CD4-positive, CD25-positive, alpha-beta regulatory T cell (primary cell): ENCODE measurements around the gene ESRRB. TPM values are rescaled to one million over a fixed set of nuclear protein-coding genes. Genes with fewer than 3 reads are reported as not detected.

Source experiments
- ATAC-seq, 2 donors: fragments of 150-1000 bp; cut with Tn5 transposase; one replicate each; pipeline ENCODE4 v1.10.0; 2021; ENCODE audit warnings: low read depth in 2 of 2, moderate number of reproducible peaks in 2 of 2, moderate library complexity in 1 of 2
- DNase-seq, 3 donors: peaks; one replicate each; pipeline versions ENCODE4 v3.0.0 to v3.0.0-alpha.2; 2012 to 2022; ENCODE audit warnings: mixed read lengths in 1 of 3
- H3K27ac ChIP-seq: one replicate; pipeline ENCODE4 v1.7.0; 2013; ENCODE audit warnings: mild to moderate bottlenecking, low read length; ENCODE audit not compliant: insufficient read depth, poor library complexity, severe bottlenecking
- H3K27me3 ChIP-seq: one replicate; pipeline ENCODE4 v1.7.0; 2013; ENCODE audit warnings: low read length; ENCODE audit not compliant: control insufficient read depth, insufficient read depth
- H3K36me3 ChIP-seq: one replicate; pipeline ENCODE4 v1.7.0; 2013; ENCODE audit warnings: mild to moderate bottlenecking, low read length, moderate library complexity; ENCODE audit not compliant: control insufficient read depth, insufficient read depth
- H3K4me1 ChIP-seq: 2 replicates; pipeline ENCODE4 v1.7.0; 2013; ENCODE audit warnings: mild to moderate bottlenecking, low read length; ENCODE audit not compliant: insufficient read depth, control insufficient read depth, poor library complexity, severe bottlenecking
- H3K4me3 ChIP-seq: one replicate; pipeline ENCODE4 v1.7.0; 2013; ENCODE audit warnings: low read depth, mild to moderate bottlenecking, low read length, moderate library complexity
- H3K9me3 ChIP-seq, 2 experiments: 1 replicate in 1 of 2; 2 replicates in 1 of 2; pipeline ENCODE4 v1.7.0; 2013; ENCODE audit warnings: low read length in 2 of 2, mild to moderate bottlenecking in 1 of 2, moderate library complexity in 1 of 2; ENCODE audit not compliant: control insufficient read depth in 2 of 2
- H3K27ac Mint-ChIP-seq, 3 donors: one replicate each; pipeline ENCODE4 v1.8.0; 2020 to 2022; ENCODE audit warnings: mild to moderate bottlenecking in 3 of 3, mixed read lengths in 3 of 3, moderate library complexity in 2 of 3
- H3K27me3 Mint-ChIP-seq: one replicate; pipeline ENCODE4 v1.8.0; 2022; ENCODE audit warnings: mild to moderate bottlenecking, mixed read lengths
- H3K36me3 Mint-ChIP-seq: one replicate; pipeline ENCODE4 v1.8.0; 2020; ENCODE audit warnings: mixed read lengths
- H3K4me1 Mint-ChIP-seq, 4 donors: one replicate each; pipeline ENCODE4 v1.8.0; 2020 to 2022; ENCODE audit warnings: mixed read lengths in 4 of 4, mild to moderate bottlenecking in 1 of 4
- H3K4me3 Mint-ChIP-seq, 4 donors: one replicate each; pipeline ENCODE4 v1.8.0; 2020 to 2022; ENCODE audit warnings: mild to moderate bottlenecking in 4 of 4, mixed read lengths in 4 of 4, moderate library complexity in 3 of 4
- H3K9me3 Mint-ChIP-seq, 7 donors: one replicate each; pipeline ENCODE4 v1.8.0; 2020 to 2022; ENCODE audit warnings: mixed read lengths in 7 of 7, mild to moderate bottlenecking in 3 of 7, moderate library complexity in 2 of 7
- polyA plus RNA-seq, 4 donors: library from polyadenylated mRNA; unstranded; fragments of 300-500 nt; fragmentation: Illumina TruSeq; gene quantifications; one replicate each; pipeline ENCODE4 v1.2.3, GENCODE V29; 2021
- total RNA-seq: library from RNA; stranded (reverse); gene quantifications from one replicate; pipeline ENCODE4 v1.2.3, GENCODE V29; 2022

ESRRB gene
- total and polyA plus RNA-seq, 5 donors from 2014 or later, result not detected

DNA sequence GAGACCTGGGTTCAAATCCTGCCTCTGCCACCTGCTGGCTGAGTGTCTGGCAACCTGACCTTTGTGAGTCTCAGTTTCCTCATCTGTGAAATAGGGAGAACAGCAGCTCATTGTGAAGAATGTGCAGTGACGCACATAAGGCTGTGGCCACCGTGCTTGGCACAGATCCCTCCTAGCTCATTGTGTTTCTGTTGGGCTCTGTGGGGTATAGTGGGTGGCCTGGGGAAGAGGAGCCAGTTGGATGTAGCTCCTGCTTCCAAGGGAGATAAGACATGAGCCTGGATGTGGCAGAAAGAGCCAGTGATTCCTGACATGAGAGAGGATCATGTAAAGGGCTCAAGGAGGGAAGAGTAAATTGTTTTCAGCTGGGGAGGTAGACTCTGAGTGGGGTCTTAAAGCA, 120.0 kb downstream of the ESRRB start:
- Histone ChIP-seq H3K4me1 (no peaks in the 10 kb centered on the region), H3K36me3 (no peaks in the 10 kb centered on the region), H3K27me3 (no peaks in the 10 kb centered on the region), H3K27ac (no peak overlapping the region), H3K4me3 (no peak overlapping the region), H3K9me3 (no peaks in the 10 kb centered on the region)
- H3K4me1 Mint-ChIP-seq, result no peaks in the 10 kb centered on the region
- H3K27me3 Mint-ChIP-seq, result no peaks in the 10 kb centered on the region
- H3K9me3 Mint-ChIP-seq, result no peaks in the 10 kb centered on the region
- peak overlapping the region in 1 of 3 donors; percentile 75 for H3K27ac Mint-ChIP-seq
- DNase-seq (no peak), ATAC-seq (no peak)
- no peaks in the 10 kb centered on the region for H3K36me3 Mint-ChIP-seq
- no peak overlapping the region for H3K4me3 Mint-ChIP-seq

DNA sequence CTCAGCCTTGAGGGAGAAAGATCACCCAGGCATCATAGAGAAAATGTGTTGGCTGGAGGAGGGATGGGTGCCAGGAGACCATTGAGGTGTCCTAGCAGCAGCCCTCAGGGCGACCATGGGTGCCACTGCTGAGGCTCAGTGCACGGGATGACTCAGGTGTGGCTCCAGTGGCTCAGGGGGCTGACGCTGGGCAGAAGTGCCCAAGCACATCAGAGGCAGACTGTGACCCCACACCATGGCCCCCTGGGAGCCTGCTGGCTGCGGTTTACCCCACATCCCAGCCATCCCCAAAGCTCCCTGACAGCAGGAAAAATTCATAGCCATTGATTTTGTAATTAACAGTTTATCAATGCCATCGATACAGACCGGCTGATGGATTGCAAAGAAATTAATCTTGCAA, 120.7 kb downstream of the ESRRB start:
- H3K27ac ChIP-seq, result no peak overlapping the region
- Mint-ChIP-seq H3K27ac (peak overlapping the region in 1 of 3 donors; percentile 75), H3K4me3 (no peak overlapping the region), H3K9me3 (no peaks in the 10 kb centered on the region), H3K36me3 (no peaks in the 10 kb centered on the region), H3K27me3 (no peaks in the 10 kb centered on the region), H3K4me1 (no peaks in the 10 kb centered on the region)
- no peak for DNase-seq
- ATAC-seq, result no peak
- H3K36me3 ChIP-seq, result no peaks in the 10 kb centered on the region
- no peaks in the 10 kb centered on the region for H3K4me1 ChIP-seq
- no peaks in the 10 kb centered on the region for H3K27me3 ChIP-seq
- H3K4me3 ChIP-seq, result no peak overlapping the region
- no peaks in the 10 kb centered on the region for H3K9me3 ChIP-seq

DNA sequence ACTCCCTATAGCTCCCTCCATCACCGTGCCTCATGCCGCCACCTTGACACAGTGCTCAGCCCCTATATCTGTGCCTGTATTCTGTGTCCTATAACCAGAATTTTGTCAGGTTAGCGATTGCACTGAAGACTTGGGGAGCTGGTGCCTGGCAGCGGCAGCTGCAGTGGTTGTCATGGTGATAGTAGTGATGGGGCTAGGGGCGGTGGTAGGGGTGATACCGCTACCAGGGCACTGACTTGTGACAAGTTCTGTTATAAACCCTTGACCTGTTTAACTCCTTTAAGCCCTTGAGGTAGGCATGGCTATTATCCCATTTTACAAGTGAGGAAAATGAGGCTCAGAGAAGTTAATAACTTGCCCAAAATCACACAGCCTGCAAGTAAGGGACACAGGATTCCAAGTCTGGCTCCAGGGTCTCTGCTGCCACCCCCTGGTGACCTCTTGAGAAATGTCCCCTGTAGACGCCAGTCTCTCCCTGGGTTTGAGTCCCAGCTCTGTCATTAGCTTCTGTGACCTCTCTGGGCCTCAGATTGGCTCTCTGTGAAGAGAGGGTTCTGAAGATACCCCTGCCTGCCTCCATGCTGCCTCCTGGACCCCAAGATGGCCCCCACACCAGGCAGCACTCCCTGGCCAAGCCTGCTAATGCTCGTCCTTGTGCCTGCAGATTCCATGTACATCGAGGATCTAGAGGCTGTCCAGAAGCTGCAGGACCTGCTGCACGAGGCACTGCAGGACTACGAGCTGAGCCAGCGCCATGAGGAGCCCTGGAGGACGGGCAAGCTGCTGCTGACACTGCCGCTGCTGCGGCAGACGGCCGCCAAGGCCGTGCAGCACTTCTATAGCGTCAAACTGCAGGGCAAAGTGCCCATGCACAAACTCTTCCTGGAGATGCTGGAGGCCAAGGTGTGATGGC, 121.9 kb downstream of the ESRRB start:
- ATAC-seq, result no peak
- Mint-ChIP-seq H3K36me3 (no peaks in the 10 kb centered on the region), H3K9me3 (no peaks in the 10 kb centered on the region), H3K27me3 (peaks cover 4% of the 10 kb centered on the region), H3K4me3 (no peak overlapping the region), H3K4me1 (no peaks in the 10 kb centered on the region), H3K27ac (no peak overlapping the region)
- H3K27ac ChIP-seq, result no peak overlapping the region
- H3K9me3 ChIP-seq, result no peaks in the 10 kb centered on the region
- DNase-seq, result no peak
- no peaks in the 10 kb centered on the region for H3K4me1 ChIP-seq
- no peak overlapping the region for H3K4me3 ChIP-seq
- H3K36me3 ChIP-seq, result no peaks in the 10 kb centered on the region
- H3K27me3 ChIP-seq, result peaks cover 2% of the 10 kb centered on the region

- Mint-ChIP-seq H3K27ac (no peak overlapping the region), H3K27me3 (peaks cover 10% of the 10 kb centered on the region), H3K4me3 (no peak overlapping the region), H3K36me3 (no peaks in the 10 kb centered on the region), H3K4me1 (no peaks in the 10 kb centered on the region), H3K9me3 (no peaks in the 10 kb centered on the region)
- H3K36me3 ChIP-seq, result no peaks in the 10 kb centered on the region
- H3K4me3 ChIP-seq, result no peak overlapping the region
- H3K27ac ChIP-seq, result no peak overlapping the region
- H3K27me3 ChIP-seq, result peaks cover 2% of the 10 kb centered on the region
- DNase-seq (no peak), ATAC-seq (no peak)
- no peaks in the 10 kb centered on the region for H3K9me3 ChIP-seq
- H3K4me1 ChIP-seq, result no peaks in the 10 kb centered on the region
These were observed 122.6 kb downstream of the ESRRB start for GRCh38 chr14:76498463-76498935.

DNA sequence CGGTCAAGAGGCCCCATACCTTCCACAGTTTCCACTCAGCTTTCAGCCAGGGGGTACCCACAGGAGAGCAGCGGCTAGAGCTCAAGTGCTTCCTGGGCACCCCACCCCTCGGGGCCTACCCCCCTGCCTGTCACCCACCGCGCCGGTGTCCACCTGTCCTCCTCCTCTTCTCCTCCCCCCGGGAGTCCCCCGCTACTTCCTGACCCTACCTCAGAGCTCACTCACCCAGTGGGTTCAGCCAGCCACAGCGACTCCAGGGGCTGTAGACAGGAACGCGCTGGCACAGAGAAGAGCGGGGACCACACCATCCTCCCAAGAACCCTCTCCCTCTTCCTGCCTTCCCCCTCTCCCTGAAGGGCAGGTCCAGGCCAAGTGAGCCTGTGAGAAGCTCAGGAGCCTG, 123.0 kb downstream of the ESRRB start:
- no peak overlapping the region for H3K4me3 Mint-ChIP-seq
- no peak overlapping the region for H3K27ac ChIP-seq
- no peaks in the 10 kb centered on the region for H3K36me3 Mint-ChIP-seq
- H3K9me3 ChIP-seq, result no peaks in the 10 kb centered on the region
- no peaks in the 10 kb centered on the region for H3K9me3 Mint-ChIP-seq
- no peaks in the 10 kb centered on the region for H3K36me3 ChIP-seq
- no peak overlapping the region for H3K27ac Mint-ChIP-seq
- H3K27me3 Mint-ChIP-seq, result peaks cover 10% of the 10 kb centered on the region
- H3K4me1 ChIP-seq, result no peaks in the 10 kb centered on the region
- no peak overlapping the region for H3K4me3 ChIP-seq
- no peaks in the 10 kb centered on the region for H3K4me1 Mint-ChIP-seq
- peaks cover 2% of the 10 kb centered on the region for H3K27me3 ChIP-seq
- ATAC-seq, result no peak
- no peak for DNase-seq

DNA sequence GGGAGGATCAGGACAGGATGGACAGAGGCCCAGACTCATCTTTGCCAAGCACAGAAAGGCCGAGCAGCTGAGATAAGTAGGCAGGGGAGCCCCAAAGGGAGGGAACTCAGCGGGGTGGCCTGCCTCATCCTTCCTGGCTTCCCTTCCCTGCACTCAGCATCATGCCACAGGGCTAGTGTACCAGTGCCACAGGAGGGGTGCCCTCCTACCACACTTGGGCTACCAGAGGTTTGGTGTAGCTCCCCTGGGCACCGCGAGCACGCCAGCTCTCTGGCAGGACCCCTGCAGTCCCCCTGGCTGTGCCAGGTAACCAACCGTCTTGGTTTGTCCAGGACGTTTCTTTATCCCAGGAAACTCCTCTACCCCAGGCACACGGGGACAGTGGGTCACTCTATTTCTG, 123.5 kb downstream of the ESRRB start:
- H3K9me3 Mint-ChIP-seq, result no peaks in the 10 kb centered on the region

GRCh38 chr14:76500011-76500410, 124.1 kb downstream of the ESRRB start:
- no peaks in the 10 kb centered on the region for H3K36me3 Mint-ChIP-seq
- Histone ChIP-seq H3K9me3 (no peaks in the 10 kb centered on the region), H3K27me3 (peaks cover 2% of the 10 kb centered on the region), H3K4me1 (no peaks in the 10 kb centered on the region), H3K4me3 (no peak overlapping the region), H3K36me3 (no peaks in the 10 kb centered on the region), H3K27ac (no peak overlapping the region)
- H3K4me1 Mint-ChIP-seq, result no peaks in the 10 kb centered on the region
- no peak overlapping the region for H3K27ac Mint-ChIP-seq
- H3K9me3 Mint-ChIP-seq, result no peaks in the 10 kb centered on the region
- H3K4me3 Mint-ChIP-seq, result peak overlapping the region in 1 of 4 donors; percentile 18
- peaks cover 10% of the 10 kb centered on the region for H3K27me3 Mint-ChIP-seq
- no peak for ATAC-seq
- no peak for DNase-seq

More for the DNA sequence above, 123.5 kb downstream of the ESRRB start:
- DNase-seq (no peak), ATAC-seq (no peak)
- Mint-ChIP-seq H3K36me3 (no peaks in the 10 kb centered on the region), H3K27me3 (peaks cover 10% of the 10 kb centered on the region), H3K4me1 (no peaks in the 10 kb centered on the region), H3K4me3 (no peak overlapping the region), H3K27ac (no peak overlapping the region)
- H3K36me3 ChIP-seq, result no peaks in the 10 kb centered on the region
- H3K27ac ChIP-seq, result no peak overlapping the region
- peaks cover 2% of the 10 kb centered on the region for H3K27me3 ChIP-seq
- H3K4me1 ChIP-seq, result no peaks in the 10 kb centered on the region
- no peaks in the 10 kb centered on the region for H3K9me3 ChIP-seq
- H3K4me3 ChIP-seq, result no peak overlapping the region

DNA sequence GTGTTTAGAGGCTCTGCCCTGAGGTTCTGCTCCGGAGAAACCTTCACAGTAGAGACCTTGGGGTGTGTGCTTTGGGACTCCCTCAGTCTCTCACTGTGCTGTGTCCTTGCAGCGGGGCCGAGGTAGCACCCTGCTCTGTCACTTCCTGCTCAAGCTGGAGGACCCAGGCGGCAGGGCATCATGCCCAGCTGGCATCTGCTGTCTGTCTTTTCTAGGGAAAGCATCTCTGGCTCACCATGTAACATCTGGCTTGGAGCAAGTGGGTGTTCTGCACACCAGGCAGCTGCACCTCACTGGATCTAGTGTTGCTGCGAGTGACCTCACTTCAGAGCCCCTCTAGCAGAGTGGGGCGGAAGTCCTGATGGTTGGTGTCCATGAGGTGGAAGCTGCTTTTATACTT, 124.5 kb downstream of the ESRRB start:
- H3K4me1 Mint-ChIP-seq, result no peaks in the 10 kb centered on the region

More for the DNA sequence above, 124.5 kb downstream of the ESRRB start:
- H3K27ac ChIP-seq, result no peak overlapping the region
- peaks cover 2% of the 10 kb centered on the region for H3K27me3 ChIP-seq
- no peak overlapping the region for H3K27ac Mint-ChIP-seq
- DNase-seq, result no peak
- no peaks in the 10 kb centered on the region for H3K36me3 ChIP-seq
- no peaks in the 10 kb centered on the region for H3K36me3 Mint-ChIP-seq
- peaks cover 10% of the 10 kb centered on the region for H3K27me3 Mint-ChIP-seq
- H3K4me3 ChIP-seq, result no peak overlapping the region
- no peaks in the 10 kb centered on the region for H3K4me1 ChIP-seq
- H3K9me3 Mint-ChIP-seq, result no peaks in the 10 kb centered on the region
- no peaks in the 10 kb centered on the region for H3K9me3 ChIP-seq
- no peak overlapping the region for H3K4me3 Mint-ChIP-seq
- no peak for ATAC-seq
